BLaER1 treated with 17β-estradiol and CSF1 and Interleukin-3, amounts not matched to agents 10 nM and 100 nM (cell line): ENCODE measurements around the gene PDGFD.

Source experiments
- H3K27ac ChIP-seq, 11 experiments: shearing (Covaris generic); formaldehyde crosslinking; 2 replicates each; pipeline ENCODE4 v1.8.1; 2022
- H3K27me3 ChIP-seq, 11 experiments: shearing (Covaris generic); formaldehyde crosslinking; 2 replicates each; pipeline ENCODE4 v1.8.1; 2022
- H3K36me3 ChIP-seq, 11 experiments: shearing (Covaris generic); formaldehyde crosslinking; 2 replicates each; pipeline ENCODE4 v1.8.1; 2022
- H3K4me1 ChIP-seq, 10 experiments: shearing (Covaris generic); formaldehyde crosslinking; 2 replicates each; pipeline ENCODE4 v1.8.1; 2022
- H3K4me2 ChIP-seq, 11 experiments: shearing (Covaris generic); formaldehyde crosslinking; 2 replicates each; pipeline ENCODE4 v1.8.1; 2022
- H3K4me3 ChIP-seq, 10 experiments: shearing (Covaris generic); formaldehyde crosslinking; 2 replicates each; pipeline ENCODE4 v1.8.1; 2022
- H3K9ac ChIP-seq, 11 experiments: shearing (Covaris generic); formaldehyde crosslinking; 2 replicates each; pipeline ENCODE4 v1.8.1; 2022
- H3K9me3 ChIP-seq, 11 experiments: shearing (Covaris generic); formaldehyde crosslinking; replicated peaks in 1 of 11; 2 replicates each; pipeline ENCODE4 v1.8.1; 2022
- H4K20me1 ChIP-seq, 11 experiments: shearing (Covaris generic); formaldehyde crosslinking; 2 replicates each; pipeline ENCODE4 v1.8.1; 2022
- Cebpa-rat ChIP-seq, 11 experiments: shearing (Covaris generic); IDR thresholded peaks; 2 replicates each; pipeline ENCODE4 v1.8.1; 2022

The PDGFD gene

DNA sequence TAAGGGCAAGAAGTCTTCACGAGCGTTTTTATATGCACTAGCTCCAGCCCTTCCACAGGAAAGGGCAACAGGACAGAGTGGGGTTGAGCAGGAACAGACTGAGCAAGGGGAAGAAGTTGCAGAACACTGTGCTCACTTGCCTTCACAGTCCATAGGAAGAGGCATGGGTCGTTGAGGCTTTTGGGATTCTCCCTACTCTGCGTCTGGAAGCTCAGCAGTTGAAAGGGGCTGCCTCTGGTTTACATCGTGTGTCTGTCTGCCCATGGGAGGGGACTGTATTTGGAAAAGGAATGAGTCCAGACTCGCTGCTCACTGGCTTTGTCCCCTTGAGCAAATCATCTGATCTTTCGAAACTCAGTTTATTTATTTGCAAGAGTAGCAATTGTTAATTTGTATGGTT lies 1.1 kb upstream of the PDGFD start:
- no peaks in the 10 kb centered on the region for H3K4me1 ChIP-seq
- H3K27me3 ChIP-seq = no peaks in the 10 kb centered on the region
- H3K9ac ChIP-seq = no peak overlapping the region
- no peak overlapping the region for H3K27ac ChIP-seq
- peaks cover 12 to 17% (median 13%) of the 10 kb centered on the region in 11 experiments; a peak in 20 of 22 replicates for H3K9me3 ChIP-seq
- TF ChIP-seq Cebpa-rat (IDR thresholded peaks at IDR 0.05) = no peak
- no peak overlapping the region for H3K4me2 ChIP-seq
- no peak overlapping the region for H3K4me3 ChIP-seq
- H4K20me1 ChIP-seq = no peaks in the 10 kb centered on the region
- no peaks in the 10 kb centered on the region for H3K36me3 ChIP-seq

DNA sequence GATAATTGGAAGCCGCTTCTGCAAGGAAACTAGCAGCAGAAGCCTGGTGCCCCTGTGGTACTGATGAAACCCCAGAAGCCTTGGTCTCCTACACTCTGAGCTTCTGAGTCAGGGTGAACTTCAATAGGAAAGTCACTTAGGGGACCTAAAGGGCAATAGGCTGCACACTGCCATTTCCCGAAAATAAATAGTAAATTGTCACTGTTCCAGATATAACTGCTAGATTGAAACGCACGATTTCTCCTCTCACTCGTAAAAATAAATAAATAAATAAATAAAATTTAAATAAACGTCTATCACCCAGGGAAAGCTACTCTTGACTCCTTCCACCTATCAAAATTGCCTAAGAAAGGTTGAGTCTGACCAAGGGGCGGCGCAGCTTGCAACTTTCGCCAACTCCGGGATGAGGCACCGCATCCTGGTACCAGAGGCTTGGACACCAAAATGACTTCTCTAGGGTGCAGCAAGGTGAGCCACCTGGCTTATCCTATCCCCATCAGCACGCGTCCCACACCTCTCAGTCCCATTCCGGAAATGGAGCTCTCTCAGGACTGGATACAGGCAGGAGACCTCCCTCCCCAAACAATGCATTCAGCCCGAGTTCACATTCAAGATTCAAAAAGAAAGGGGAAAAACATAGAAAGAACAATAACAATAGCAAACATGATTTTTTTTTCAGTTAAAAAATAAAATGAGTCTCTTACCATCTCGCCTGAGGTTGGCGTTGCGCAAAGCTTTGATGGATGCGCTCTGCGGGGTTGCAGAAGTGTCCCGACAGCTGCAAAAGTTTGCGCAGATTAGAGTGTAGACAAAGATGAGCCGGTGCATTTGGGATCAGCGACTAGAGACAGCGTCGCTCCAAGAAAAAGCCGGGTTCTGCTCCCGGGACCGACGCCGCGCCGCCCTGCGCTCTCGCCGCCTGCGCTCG lies 583 bp downstream of the PDGFD start:
- Histone ChIP-seq H3K9me3 (peaks cover 12 to 17% (median 13%) of the 10 kb centered on the region in 11 experiments; a peak in 20 of 22 replicates), H3K4me1 (no peaks in the 10 kb centered on the region), H3K27me3 (no peaks in the 10 kb centered on the region), H3K4me3 (no peak overlapping the region), H4K20me1 (no peaks in the 10 kb centered on the region), H3K4me2 (no peak overlapping the region), H3K27ac (no peak overlapping the region), H3K36me3 (no peaks in the 10 kb centered on the region), H3K9ac (no peak overlapping the region)
- TF ChIP-seq Cebpa-rat (IDR thresholded peaks at IDR 0.05) = no peak

DNA sequence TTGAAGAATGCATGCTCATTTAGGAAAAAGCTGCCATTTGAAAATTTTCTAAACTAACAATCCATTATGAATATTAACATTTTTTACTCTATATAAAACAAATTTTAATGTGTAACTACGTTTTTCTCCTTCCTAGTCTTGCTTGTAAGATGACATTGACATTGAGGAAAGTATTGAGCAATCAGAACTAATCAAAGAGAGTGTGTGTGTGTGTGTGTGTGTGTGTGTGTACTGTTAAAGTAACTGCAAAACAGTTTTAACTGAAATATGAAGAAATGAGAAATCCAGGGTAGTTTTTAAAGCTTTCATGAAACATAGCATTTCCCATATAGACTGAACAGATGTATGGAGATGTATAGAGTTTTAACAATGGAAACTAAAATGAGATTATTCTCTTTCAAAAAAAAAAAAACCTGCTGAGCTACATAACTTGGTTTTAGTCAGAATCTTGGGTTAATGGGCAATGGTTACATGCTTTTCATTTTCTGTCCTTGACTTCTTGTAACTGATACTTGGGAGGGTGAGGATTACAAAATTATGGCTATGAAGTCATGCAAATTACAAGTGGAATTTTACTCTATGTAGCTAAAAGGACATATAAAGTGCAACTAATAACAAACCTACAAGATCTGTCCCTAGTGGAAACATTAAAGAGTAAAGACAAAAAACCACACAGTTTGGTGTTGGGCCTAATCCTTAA lies 2.0 kb downstream of the PDGFD start:
- Histone ChIP-seq H3K4me3 (no peak overlapping the region), H3K4me2 (no peak overlapping the region), H3K9me3 (peaks cover 12 to 17% (median 13%) of the 10 kb centered on the region in 11 experiments; a peak in 20 of 22 replicates), H3K36me3 (no peaks in the 10 kb centered on the region), H3K27me3 (no peaks in the 10 kb centered on the region), H3K9ac (no peak overlapping the region), H3K27ac (no peak overlapping the region), H3K4me1 (no peaks in the 10 kb centered on the region), H4K20me1 (no peaks in the 10 kb centered on the region)
- no peak for TF ChIP-seq Cebpa-rat (IDR thresholded peaks at IDR 0.05)

DNA sequence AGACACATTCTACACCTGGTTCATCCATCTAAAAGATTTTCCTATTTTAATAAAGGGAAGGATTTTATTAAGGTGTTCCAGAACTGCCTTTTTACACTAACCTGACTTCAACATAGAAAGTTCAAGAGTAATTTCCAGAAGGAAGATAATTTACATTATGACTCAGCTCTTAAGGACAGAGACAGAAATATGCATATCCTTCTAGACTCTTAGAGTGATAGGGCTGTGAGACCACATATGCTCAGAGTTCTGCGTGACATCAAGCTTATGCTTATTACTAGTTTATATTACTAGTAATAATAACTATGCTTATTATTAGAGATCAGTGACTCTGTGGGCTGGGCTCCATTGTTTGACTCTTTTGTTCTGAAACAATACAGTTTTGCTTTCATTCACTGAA lies 4.6 kb downstream of the PDGFD start:
- Histone ChIP-seq H3K9me3 (peaks cover 11 to 15% (median 12%) of the 10 kb centered on the region in 11 experiments; a peak in 20 of 22 replicates), H4K20me1 (no peaks in the 10 kb centered on the region), H3K4me1 (no peaks in the 10 kb centered on the region), H3K4me3 (no peak overlapping the region), H3K27ac (no peak overlapping the region), H3K36me3 (no peaks in the 10 kb centered on the region), H3K4me2 (no peak overlapping the region), H3K27me3 (no peaks in the 10 kb centered on the region), H3K9ac (no peak overlapping the region)
- no peak for TF ChIP-seq Cebpa-rat (IDR thresholded peaks at IDR 0.05)

DNA sequence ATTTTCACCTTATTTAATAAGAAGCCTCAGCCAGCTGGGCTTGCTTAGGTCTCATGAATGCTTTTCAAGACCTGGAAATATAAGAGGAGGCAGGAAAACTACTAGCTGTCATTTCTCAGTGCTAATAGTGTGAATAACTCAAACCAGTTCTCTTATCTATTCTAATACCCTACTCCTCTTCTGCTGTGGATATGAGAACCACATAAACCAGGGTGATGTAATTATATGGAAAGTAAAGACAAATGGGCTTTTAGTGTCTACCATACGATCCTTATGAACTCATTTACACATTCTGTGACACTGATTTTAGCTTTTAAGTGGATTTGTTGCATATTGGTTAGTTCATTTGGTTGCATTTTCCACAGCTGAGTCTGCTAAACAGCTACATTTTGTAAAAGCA lies 8.6 kb downstream of the PDGFD start:
- Histone ChIP-seq H4K20me1 (no peaks in the 10 kb centered on the region), H3K4me1 (peaks cover 0 to 10% (median 7%) of the 10 kb centered on the region in 10 experiments; a peak in 10 of 20 replicates), H3K27ac (no peak overlapping the region), H3K9ac (no peak overlapping the region), H3K36me3 (no peaks in the 10 kb centered on the region), H3K9me3 (no peaks in the 10 kb centered on the region), H3K4me3 (no peak overlapping the region), H3K27me3 (no peaks in the 10 kb centered on the region), H3K4me2 (no peak overlapping the region)
- no peak for TF ChIP-seq Cebpa-rat (IDR thresholded peaks at IDR 0.05)

DNA sequence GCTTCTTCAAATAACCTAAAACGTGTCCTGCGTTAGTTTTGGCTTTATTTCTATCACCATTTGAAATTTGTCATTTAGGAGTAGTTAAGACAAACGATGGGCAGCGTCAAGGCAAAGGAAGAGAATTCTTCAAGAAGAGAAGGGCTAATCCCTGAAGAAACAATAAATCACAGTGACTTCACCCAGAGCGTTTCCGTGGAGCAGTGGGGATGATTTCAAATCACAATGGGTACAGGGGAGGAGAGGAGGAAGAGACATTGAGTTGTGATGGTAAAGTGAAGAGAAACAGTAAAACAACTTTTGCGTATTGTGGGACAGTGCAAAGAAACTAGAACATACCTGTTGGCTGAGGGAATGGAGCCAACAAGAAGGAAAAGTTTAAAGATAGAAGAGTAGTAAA lies 9.7 kb downstream of the PDGFD start:
- no peaks in the 10 kb centered on the region for H3K27me3 ChIP-seq
- H3K4me2 ChIP-seq = no peak overlapping the region
- no peak overlapping the region for H3K4me3 ChIP-seq
- H3K4me1 ChIP-seq = peaks cover 0 to 10% (median 7%) of the 10 kb centered on the region in 10 experiments; a peak in 10 of 20 replicates
- no peak for TF ChIP-seq Cebpa-rat (IDR thresholded peaks at IDR 0.05)
- H3K36me3 ChIP-seq = no peaks in the 10 kb centered on the region
- no peaks in the 10 kb centered on the region for H4K20me1 ChIP-seq
- H3K9ac ChIP-seq = no peak overlapping the region
- no peaks in the 10 kb centered on the region for H3K9me3 ChIP-seq
- no peak overlapping the region for H3K27ac ChIP-seq

DNA sequence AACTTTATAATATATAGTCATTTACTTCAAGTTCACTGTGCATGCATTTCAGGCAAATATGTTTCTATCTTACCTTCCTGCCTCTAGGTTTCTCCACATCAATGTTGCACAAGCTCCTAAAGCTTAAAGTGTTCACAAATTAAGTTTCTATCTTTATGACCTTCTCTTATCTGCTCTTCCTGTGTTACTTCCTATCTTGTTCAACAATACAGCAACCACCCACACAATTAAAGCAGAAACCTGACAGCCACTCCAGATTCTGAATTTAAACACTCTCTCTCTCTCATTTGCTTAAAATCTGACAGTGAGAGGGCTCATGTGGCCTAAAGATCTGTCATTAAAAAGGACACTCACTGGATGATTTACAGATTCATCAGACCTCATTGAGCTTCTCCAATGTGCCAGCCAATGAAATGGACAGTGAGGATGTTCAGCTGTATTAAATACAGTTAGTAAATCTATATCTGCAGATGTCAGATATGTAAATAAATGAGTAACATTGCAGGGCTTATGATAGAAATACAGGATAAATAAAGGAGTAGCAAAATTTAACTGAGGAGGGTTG lies 10.9 kb downstream of the PDGFD start:
- H3K9me3 ChIP-seq = no peaks in the 10 kb centered on the region
- peaks cover 0 to 10% (median 7%) of the 10 kb centered on the region in 10 experiments; a peak in 10 of 20 replicates for H3K4me1 ChIP-seq
- no peak overlapping the region for H3K4me3 ChIP-seq
- no peaks in the 10 kb centered on the region for H3K27me3 ChIP-seq
- no peaks in the 10 kb centered on the region for H3K36me3 ChIP-seq
- no peaks in the 10 kb centered on the region for H4K20me1 ChIP-seq
- H3K4me2 ChIP-seq = peak overlapping the region in 8 of 11 experiments; percentile 10 to 34 (median 24); a peak in 13 of 22 replicates
- no peak overlapping the region for H3K27ac ChIP-seq
- H3K9ac ChIP-seq = no peak overlapping the region
- no peak for TF ChIP-seq Cebpa-rat (IDR thresholded peaks at IDR 0.05)

DNA sequence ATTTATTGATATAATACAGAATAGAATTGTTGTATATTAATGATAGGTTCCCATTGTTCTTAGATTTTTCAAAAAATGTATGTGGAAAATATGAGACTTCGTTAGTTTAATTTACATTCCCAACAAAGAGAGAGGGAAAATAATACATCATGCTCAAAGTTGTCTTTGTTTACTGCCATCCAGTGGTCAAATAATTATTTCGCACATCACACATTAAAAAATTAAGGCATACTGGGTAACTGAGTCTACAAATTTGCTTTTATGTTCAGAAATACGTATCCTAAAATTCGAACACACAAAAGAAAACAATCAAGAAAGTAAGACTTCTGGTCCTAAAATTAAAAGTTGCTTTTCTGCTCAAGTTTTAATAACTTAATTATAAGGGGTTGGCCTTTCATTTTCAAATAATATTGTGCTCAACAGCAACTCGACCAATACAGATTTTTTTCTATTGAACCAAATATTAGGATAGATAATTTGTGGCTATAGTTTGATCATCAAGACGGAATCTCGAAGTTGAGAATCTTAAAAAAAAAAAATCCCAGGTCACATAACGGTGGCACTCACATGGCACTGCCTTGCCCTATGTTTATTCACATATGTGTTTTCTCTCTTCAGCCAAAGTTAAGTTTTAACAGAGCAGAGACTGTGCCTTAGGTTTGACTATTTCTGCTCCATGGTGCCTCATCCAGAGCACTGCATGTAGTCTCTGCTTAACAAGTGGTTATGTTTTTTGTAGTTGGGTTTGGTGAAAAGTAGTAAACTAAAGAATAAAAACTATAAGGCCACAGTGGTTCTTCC lies 12.3 kb downstream of the PDGFD start:
- Histone ChIP-seq H4K20me1 (no peaks in the 10 kb centered on the region), H3K36me3 (no peaks in the 10 kb centered on the region), H3K9me3 (no peaks in the 10 kb centered on the region), H3K4me2 (no peak overlapping the region), H3K4me1 (peaks cover 0 to 10% (median 7%) of the 10 kb centered on the region in 10 experiments; a peak in 10 of 20 replicates), H3K9ac (no peak overlapping the region), H3K27me3 (no peaks in the 10 kb centered on the region), H3K4me3 (no peak overlapping the region), H3K27ac (no peak overlapping the region)
- TF ChIP-seq Cebpa-rat (IDR thresholded peaks at IDR 0.05) = no peak
